Measurements from ENCODE around the gene KCNIP4. TPM values are rescaled to one million over a fixed set of nuclear protein-coding genes. Genes with fewer than 3 reads are reported as not detected.

Gene KCNIP4
- total and polyA plus RNA-seq, 9 of the 15 experiments (the other 6 are each of a cell fraction or from before 2014, with no cell fraction given): 0.25 to 0.41 TPM; not detected in 7

- no peak for TF ChIP-seq ZBTB33 (CRISPR knock-in tag; IDR thresholded peaks at IDR 0.05)
- TF ChIP-seq RBM22 (IDR thresholded peaks at IDR 0.05; ENCODE audit: low read depth, low read length, poor library complexity, severe bottlenecking): no peak
- no peak for TF ChIP-seq USF1 (CRISPR knock-in tag; IDR thresholded peaks at IDR 0.05)
- TF ChIP-seq RUNX1 (IDR thresholded peaks at IDR 0.05; ENCODE audit: low read depth): no peak
- no peak for TF ChIP-seq NFE2 (IDR thresholded peaks at IDR 0.05; ENCODE audit: low read depth)
- TF ChIP-seq PTTG1 (tag; IDR thresholded peaks at IDR 0.05; ENCODE audit: low read depth): no peak
Measured at GRCh38 chr4:21678711-21679110, 269.9 kb downstream of the KCNIP4 start (continued).

GRCh38 chr4:21677173-21677572, 271.4 kb downstream of the KCNIP4 start:
- in situ Hi-C loops (cut with MboI) (no loop called here), intact Hi-C loops (cut with micrococcal nuclease) (no loop called here)
- ATAC-seq (no peak), DNase-seq (ENCODE audit: extremely low read depth in 1 of 4, low spot score in 3 of 4) (no peak), FAIRE-seq (no peak)
- BruUV-seq (replicated peaks): no TSS peak
- H3K27me3 ChIP-seq (ENCODE audit: control insufficient read depth in 2 of 2, insufficient read depth in 2 of 2, low read length in 2 of 2): no peaks in the 10 kb centered on the region
- H3K4me1 ChIP-seq (replicated peaks in 1 of 2; ENCODE audit: control insufficient read depth in 2 of 2, insufficient read depth in 2 of 2, low read length in 2 of 2): no peaks in the 10 kb centered on the region
- no peak for TF ChIP-seq ATF1 (CRISPR knock-in tag; IDR thresholded peaks at IDR 0.05)
- no peak for TF ChIP-seq ATF1 (tag; IDR thresholded peaks at IDR 0.05)
- TF ChIP-seq HDAC3 (IDR thresholded peaks at IDR 0.05; ENCODE audit: borderline replicate concordance, partially characterized antibody): no peak
- TF ChIP-seq ZNF347 (CRISPR knock-in tag; IDR thresholded peaks at IDR 0.05; ENCODE audit: low read depth): no peak
- TF ChIP-seq KLF13 (tag; IDR thresholded peaks at IDR 0.05; ENCODE audit: borderline replicate concordance, low read depth): no peak
- no peak for TF ChIP-seq ZNF384 (IDR thresholded peaks at IDR 0.05; ENCODE audit: low read depth, low read length)
- H3K27ac ChIP-seq (ENCODE audit: extremely low read depth, low read depth, low read length): no peak overlapping the region
- CTCF ChIA-PET (ENCODE audit: low intra/inter-chr PET ratio): no interaction called here
- no peak overlapping the region for H3K4me3 ChIP-seq
- H3K9me3 ChIP-seq (replicated peaks; ENCODE audit: control insufficient read depth, insufficient read depth, low read depth, low read length): no peaks in the 10 kb centered on the region
- H4K20me1 ChIP-seq (replicated peaks; ENCODE audit: control insufficient read depth, insufficient read depth, low read length): no peaks in the 10 kb centered on the region
- H3K36me3 ChIP-seq (ENCODE audit: control insufficient read depth, insufficient read depth, low read length): no peaks in the 10 kb centered on the region
- no peak overlapping the region for H3K9ac ChIP-seq (ENCODE audit: insufficient read depth in 1 of 2, low read depth in 2 of 2, low read length in 2 of 2)
- H2AFZ ChIP-seq (ENCODE audit: low read depth, low read length): no peak overlapping the region
- H3K4me2 ChIP-seq (ENCODE audit: insufficient read depth, low read length): no peak overlapping the region
- no peaks in the 10 kb centered on the region for H3K9me1 ChIP-seq (ENCODE audit: control insufficient read depth, insufficient read depth, low read length)
- H3K79me2 ChIP-seq (ENCODE audit: control insufficient read depth, insufficient read depth, low read length): no peaks in the 10 kb centered on the region
- POLR2A ChIA-PET: no interaction called here
